ENCODE data around the gene SPATA18. TPM values are rescaled to one million over a fixed set of nuclear protein-coding genes. Genes with fewer than 3 reads are reported as not detected.

The SPATA18 gene
- total and polyA plus RNA-seq, 10 donors, result 0.18 to 3.3 (median 0.68) TPM

GRCh38 chr4:52143815-52144214 lies 92.7 kb downstream of the SPATA18 start:
- H3K27me3 ChIP-seq (replicated peaks in 1 of 7), result no peaks in the 10 kb centered on the region
- H3K4me1 ChIP-seq, result no peaks in the 10 kb centered on the region
- TF ChIP-seq POLR2AphosphoS5 (IDR thresholded peaks at IDR 0.05) (no peak), CTCF (IDR thresholded peaks at IDR 0.05 in 8 of 11, conservative IDR thresholded peaks at IDR 0.05 in 3 of 11) (no peak), POLR2A (IDR thresholded peaks at IDR 0.05) (no peak)
- intact Hi-C loops (cut with DNase I; ENCODE audit: low total_unique reads), result no loop called here
- H3K27ac ChIP-seq, result no peak overlapping the region
- 49 to 78% (median 55%) methylated on average over 3 of the region's 3 CpGs for WGBS, 5 donors
- H3K9me3 ChIP-seq, result peaks cover 0 to 17% (median 8%) of the 10 kb centered on the region in 8 donors
- H3K4me3 ChIP-seq, result no peak overlapping the region
- no peak for DNase-seq
- H3K36me3 ChIP-seq, result no peaks in the 10 kb centered on the region

GRCh38 chr4:52144372-52144771 lies 93.3 kb downstream of the SPATA18 start:
- Histone ChIP-seq H3K4me3 (no peak overlapping the region), H3K4me1 (no peaks in the 10 kb centered on the region), H3K9me3 (peaks cover 0 to 17% (median 8%) of the 10 kb centered on the region in 8 donors), H3K27ac (no peak overlapping the region), H3K36me3 (no peaks in the 10 kb centered on the region), H3K27me3 (replicated peaks in 1 of 7) (no peaks in the 10 kb centered on the region)
- 87 to 94% (median 91%) methylated on average over 7 of the region's 7 CpGs for WGBS, 5 donors
- DNase-seq, result no peak
- TF ChIP-seq POLR2A (IDR thresholded peaks at IDR 0.05) (no peak), POLR2AphosphoS5 (IDR thresholded peaks at IDR 0.05) (no peak), CTCF (IDR thresholded peaks at IDR 0.05 in 8 of 11, conservative IDR thresholded peaks at IDR 0.05 in 3 of 11) (no peak)
- intact Hi-C loops (cut with DNase I; ENCODE audit: low total_unique reads), result no loop called here

Other genes with a start within 250 kb of the SPATA18 start
- 10 to 100 TPM; 30.8 to 59.8 (median 44.8) TPM for gene DCUN1D4, start 208.2 kb upstream of the SPATA18 start, total RNA-seq
- 10 to 100 TPM; 10.8 to 15.8 (median 12.9) TPM for gene DCUN1D4, start 208.2 kb upstream of the SPATA18 start, polyA plus RNA-seq
- gene LRRC66, start 30.9 kb upstream of the SPATA18 start, total RNA-seq, result under 1 TPM in 6 of 7 donors, not detected in 1; 0.14 to 0.56 (median 0.42) TPM
- under 1 TPM; 0.09 to 0.13 (median 0.10) TPM for gene LRRC66, start 30.9 kb upstream of the SPATA18 start, polyA plus RNA-seq
- 10 to 100 TPM; 13.5 to 21.2 (median 15.7) TPM for gene SGCB, start 13.0 kb upstream of the SPATA18 start, total RNA-seq
- gene SGCB, start 13.0 kb upstream of the SPATA18 start, polyA plus RNA-seq, result 1 to 10 TPM; 2.3 to 4.3 (median 3.6) TPM

Measured in spleen (tissue), 11 donors.